ENCODE measurements around the gene PGBD5. TPM values are rescaled to one million over a fixed set of nuclear protein-coding genes. Genes with fewer than 3 reads are reported as not detected.

Gene PGBD5
- total RNA-seq, 6 experiments from 2014 or later = 0.05 TPM; not detected in 5

DNA sequence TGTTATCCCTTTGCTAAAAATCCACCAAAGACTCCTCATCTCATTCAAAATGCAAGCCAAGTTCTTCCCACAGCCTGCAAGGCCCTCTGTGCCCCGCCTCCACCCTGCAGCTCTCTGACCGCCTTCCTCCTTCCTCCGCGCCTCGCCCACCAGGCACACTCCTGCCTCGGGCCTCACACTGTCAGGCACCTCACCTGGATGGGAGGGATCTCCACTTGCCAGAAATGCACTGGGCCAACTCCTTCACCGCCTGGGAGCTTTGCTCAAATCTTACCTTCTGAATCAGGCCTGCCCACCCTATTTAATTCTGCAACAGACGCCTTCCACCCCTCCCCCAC, 26.2 kb downstream of the PGBD5 start:
- H3K36me3 Mint-ChIP-seq (ENCODE audit: low read depth) = peaks cover 4% of the 10 kb centered on the region; the same call in 1 of the 2 replicates
- H3K4me3 Mint-ChIP-seq = no peak overlapping the region
- no peaks in the 10 kb centered on the region for H3K4me1 Mint-ChIP-seq (ENCODE audit: low read depth)
- TF ChIP-seq, protein P1, sequence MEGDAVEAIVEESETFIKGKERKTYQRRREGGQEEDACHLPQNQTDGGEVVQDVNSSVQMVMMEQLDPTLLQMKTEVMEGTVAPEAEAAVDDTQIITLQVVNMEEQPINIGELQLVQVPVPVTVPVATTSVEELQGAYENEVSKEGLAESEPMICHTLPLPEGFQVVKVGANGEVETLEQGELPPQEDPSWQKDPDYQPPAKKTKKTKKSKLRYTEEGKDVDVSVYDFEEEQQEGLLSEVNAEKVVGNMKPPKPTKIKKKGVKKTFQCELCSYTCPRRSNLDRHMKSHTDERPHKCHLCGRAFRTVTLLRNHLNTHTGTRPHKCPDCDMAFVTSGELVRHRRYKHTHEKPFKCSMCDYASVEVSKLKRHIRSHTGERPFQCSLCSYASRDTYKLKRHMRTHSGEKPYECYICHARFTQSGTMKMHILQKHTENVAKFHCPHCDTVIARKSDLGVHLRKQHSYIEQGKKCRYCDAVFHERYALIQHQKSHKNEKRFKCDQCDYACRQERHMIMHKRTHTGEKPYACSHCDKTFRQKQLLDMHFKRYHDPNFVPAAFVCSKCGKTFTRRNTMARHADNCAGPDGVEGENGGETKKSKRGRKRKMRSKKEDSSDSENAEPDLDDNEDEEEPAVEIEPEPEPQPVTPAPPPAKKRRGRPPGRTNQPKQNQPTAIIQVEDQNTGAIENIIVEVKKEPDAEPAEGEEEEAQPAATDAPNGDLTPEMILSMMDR (IDR thresholded peaks at IDR 0.05) = no peak
- H3K27ac Mint-ChIP-seq = no peak overlapping the region
- no peaks in the 10 kb centered on the region; the same call in 1 of the 2 replicates for H3K27me3 Mint-ChIP-seq (ENCODE audit: insufficient read depth)
- DNase-seq = no peak
- peaks cover 33% of the 10 kb centered on the region for H3K9me3 Mint-ChIP-seq

DNA sequence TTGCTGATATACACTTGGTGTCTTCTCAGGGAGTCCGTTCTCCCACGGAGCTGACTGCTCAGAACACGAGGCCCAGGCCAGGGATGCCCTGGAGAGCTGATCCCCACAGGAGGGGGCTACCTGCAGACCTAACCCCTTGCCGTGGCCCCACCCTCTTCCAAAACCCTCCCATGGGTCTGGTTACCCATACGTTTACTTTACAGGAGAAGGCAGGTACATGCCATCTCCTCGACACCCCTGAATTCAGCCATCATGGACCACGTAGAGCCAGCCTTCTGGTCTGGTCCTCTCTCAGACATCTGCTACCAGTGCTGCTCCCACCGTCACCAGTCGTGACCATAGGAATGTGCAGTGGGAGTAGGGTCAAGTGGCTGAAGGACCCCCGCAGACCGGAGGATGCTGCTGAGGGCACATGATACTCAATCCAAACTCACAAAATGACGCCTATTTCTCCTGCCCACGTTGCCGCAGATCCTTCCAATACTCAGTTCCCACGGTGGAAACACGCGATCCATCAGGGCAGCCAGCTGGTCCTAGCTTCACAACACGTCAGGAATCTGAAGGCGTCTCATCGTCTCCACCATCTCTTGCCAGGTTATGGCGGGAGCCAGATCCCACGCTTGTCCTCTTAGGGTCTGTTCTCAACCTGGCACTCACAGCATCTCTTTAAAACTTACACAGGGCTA, 26.7 kb downstream of the PGBD5 start:
- TF ChIP-seq, protein P1 (IDR thresholded peaks at IDR 0.05) = no peak
- H3K27me3 Mint-ChIP-seq (ENCODE audit: insufficient read depth) = no peaks in the 10 kb centered on the region; the same call in 1 of the 2 replicates
- no peak overlapping the region for H3K4me3 Mint-ChIP-seq
- no peak overlapping the region for H3K27ac Mint-ChIP-seq
- no peak for DNase-seq
- H3K4me1 Mint-ChIP-seq (ENCODE audit: low read depth) = no peaks in the 10 kb centered on the region
- peaks cover 4% of the 10 kb centered on the region; the same call in 1 of the 2 replicates for H3K36me3 Mint-ChIP-seq (ENCODE audit: low read depth)
- peaks cover 33% of the 10 kb centered on the region for H3K9me3 Mint-ChIP-seq

DNA sequence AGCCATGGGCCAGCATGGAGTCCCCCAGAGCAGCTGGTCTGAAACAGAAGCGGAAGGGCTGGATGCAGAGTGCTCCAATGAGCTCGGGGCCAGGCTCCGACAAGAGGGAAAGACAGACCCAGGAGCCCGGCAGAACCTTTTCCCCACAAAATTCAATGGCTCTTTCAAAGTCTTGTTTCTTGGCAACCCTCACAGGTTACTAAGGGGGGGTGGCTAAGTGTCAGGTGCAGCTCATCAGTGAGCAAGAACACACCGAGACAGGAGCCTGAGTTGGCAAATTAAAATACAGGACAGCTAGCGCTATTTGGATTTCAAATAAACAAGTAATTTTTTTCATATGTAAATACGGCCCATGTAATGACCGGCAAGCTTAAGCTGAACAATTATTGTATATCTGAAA, 27.3 kb downstream of the PGBD5 start:
- DNase-seq = no peak
- Mint-ChIP-seq H3K27ac (no peak overlapping the region), H3K4me1 (ENCODE audit: low read depth) (no peaks in the 10 kb centered on the region), H3K4me3 (no peak overlapping the region), H3K27me3 (ENCODE audit: insufficient read depth) (no peaks in the 10 kb centered on the region; the same call in 1 of the 2 replicates), H3K36me3 (ENCODE audit: low read depth) (peaks cover 2% of the 10 kb centered on the region; the same call in 1 of the 2 replicates), H3K9me3 (peaks cover 36% of the 10 kb centered on the region)
- TF ChIP-seq, protein P1 (IDR thresholded peaks at IDR 0.05) = no peak

DNA sequence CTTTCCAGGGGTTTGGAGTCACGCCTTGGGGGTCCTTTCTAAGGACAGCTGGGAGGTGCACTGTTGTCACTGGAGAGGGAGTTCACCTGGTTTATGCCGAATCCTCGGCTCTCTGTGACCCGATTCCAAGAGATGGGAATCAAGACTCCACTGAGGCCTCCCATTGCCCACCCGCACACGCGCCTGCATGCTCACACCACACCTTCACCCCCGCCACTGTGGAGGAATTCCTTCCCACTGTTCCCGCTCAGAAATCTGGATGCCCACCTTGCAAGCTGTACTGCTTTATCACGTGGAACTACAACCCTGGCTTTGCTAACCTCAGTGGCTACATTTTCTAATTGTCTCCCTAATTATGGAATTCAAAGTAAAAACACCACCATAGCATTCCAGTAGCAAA, 29.2 kb downstream of the PGBD5 start:
- H3K4me1 Mint-ChIP-seq (ENCODE audit: low read depth) = no peaks in the 10 kb centered on the region
- DNase-seq = no peak
- no peaks in the 10 kb centered on the region; the same call in 1 of the 2 replicates for H3K36me3 Mint-ChIP-seq (ENCODE audit: low read depth)
- TF ChIP-seq, protein P1 (IDR thresholded peaks at IDR 0.05) = no peak
- H3K27me3 Mint-ChIP-seq (ENCODE audit: insufficient read depth) = no peaks in the 10 kb centered on the region
- no peak overlapping the region for H3K4me3 Mint-ChIP-seq
- no peak overlapping the region for H3K27ac Mint-ChIP-seq
- peaks cover 36% of the 10 kb centered on the region for H3K9me3 Mint-ChIP-seq

DNA sequence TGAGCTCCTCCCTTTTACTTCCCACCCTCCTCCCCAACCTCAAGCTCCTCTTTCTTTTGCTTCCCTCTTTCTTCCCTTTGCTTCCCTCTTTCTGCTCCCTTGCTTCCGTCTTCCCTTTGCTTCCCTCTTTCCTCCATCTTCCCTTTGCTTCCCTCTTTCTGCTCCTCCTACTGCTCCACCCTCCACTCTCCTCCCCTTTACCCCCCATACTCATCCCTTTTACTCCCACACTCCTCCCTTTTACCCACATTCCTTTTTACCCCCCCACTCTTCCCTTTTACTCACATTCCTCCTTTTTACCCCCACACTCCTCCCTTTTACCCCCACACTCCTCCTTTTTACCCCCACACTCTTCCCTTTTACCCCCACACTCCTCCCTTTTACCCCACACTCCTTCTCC, 30.2 kb downstream of the PGBD5 start:
- Mint-ChIP-seq H3K4me3 (no peak overlapping the region), H3K36me3 (ENCODE audit: low read depth) (no peaks in the 10 kb centered on the region; the same call in 1 of the 2 replicates), H3K9me3 (peaks cover 36% of the 10 kb centered on the region), H3K27me3 (ENCODE audit: insufficient read depth) (no peaks in the 10 kb centered on the region), H3K27ac (no peak overlapping the region), H3K4me1 (ENCODE audit: low read depth) (no peaks in the 10 kb centered on the region)
- TF ChIP-seq, protein P1 (IDR thresholded peaks at IDR 0.05) = no peak
- DNase-seq = no peak
